Heart left ventricle (tissue), 16 donors: ENCODE results near the gene CX3CL1. TPM values are rescaled to one million over a fixed set of nuclear protein-coding genes. Genes with fewer than 3 reads are reported as not detected.

Source experiments
- ATAC-seq, 4 donors: fragments of 200-7000 bp; cut with Tn5 transposase; one replicate each; pipeline ENCODE4 v1.9.1; 2020 to 2022; ENCODE audit warnings: moderate library complexity in 4 of 4, mild to moderate bottlenecking in 3 of 4, moderate number of reproducible peaks in 1 of 4
- DNase-seq, 5 donors: peaks; one replicate each; pipeline ENCODE4 v3.0.0-alpha.2; 2020
- H3K27ac ChIP-seq, 12 donors: fragments of 200-600 bp; sonication (generic) in 4 of 12; one replicate each; pipeline versions ENCODE4 v1.5.0 to v1.8.0; 2016 to 2022; ENCODE audit warnings: mild to moderate bottlenecking in 2 of 12
- H3K27me3 ChIP-seq, 9 donors: fragments of 200-600 bp; sonication (generic) in 2 of 9; one replicate each; pipeline versions ENCODE4 v1.5.1 to v1.8.0; 2016 to 2022; ENCODE audit warnings: mild to moderate bottlenecking in 3 of 9
- H3K36me3 ChIP-seq, 9 donors: fragments of 200-600 bp; sonication (generic) in 2 of 9; one replicate each; pipeline versions ENCODE4 v1.5.0 to v1.8.0; 2018 to 2022; ENCODE audit warnings: mild to moderate bottlenecking in 2 of 9
- H3K4me1 ChIP-seq, 12 donors: fragments of 200-600 bp; sonication (generic) in 4 of 12; one replicate each; pipeline versions ENCODE4 v1.5.0 to v1.8.0; 2016 to 2022; ENCODE audit warnings: mild to moderate bottlenecking in 3 of 12
- H3K4me3 ChIP-seq, 12 donors: fragments of 200-600 bp; sonication (generic) in 4 of 12; one replicate each; pipeline versions ENCODE4 v1.5.0 to v1.8.0; 2017 to 2022; ENCODE audit warnings: mild to moderate bottlenecking in 9 of 12, moderate library complexity in 4 of 12
- H3K9me3 ChIP-seq, 12 donors: fragments of 200-600 bp; sonication (generic) in 4 of 12; one replicate each; pipeline versions ENCODE4 v1.5.0 to v1.8.0; 2016 to 2022; ENCODE audit warnings: mild to moderate bottlenecking in 1 of 12
- POLR2A ChIP-seq, 2 donors: fragments of 450-650 bp; IDR thresholded peaks; one replicate each; pipeline ENCODE4 v1.6.1; 2017; ENCODE audit warnings: antibody characterized with exemption in 2 of 2, mild to moderate bottlenecking in 2 of 2, moderate library complexity in 2 of 2
- WGBS, 4 donors: extraction: QIAGEN DNeasy Blood & Tissue Kit in 2 of 4; methylation state at CpG; one replicate each; pipeline versions ENCODE4 v1.1.5 to v1.1.7; 2013 to 2018; 5-methylcytosine and 5-hydroxymethylcytosine counted together
- intact Hi-C, 10 donors: fragments of 100-400 bp; cut with DNase I; formaldehyde crosslinking; loops; one replicate each; pipeline versions ENCODE4 v1.11.1 to v1.14.2; 2022
- polyA plus RNA-seq, 2 donors: library from polyadenylated mRNA; stranded (reverse); fragments of 200-250 nt; gene quantifications; one replicate each; pipeline ENCODE4 v1.2.3, GENCODE V29; 2013
- total RNA-seq, 9 donors: library from RNA; depleted of rRNA in 2 of 9; stranded (reverse); fragments of >200 nt in 2 of 9; fragmentation: NEBNext Ultra II Directional in 3 of 9; extraction: Animal tissue kit (Norgen Biotek cat#: 25700) in 3 of 9; gene quantifications; one replicate each; pipeline versions ENCODE4 v1.1.0 to v1.2.4, GENCODE V29; 2016 to 2023
- TF ChIP-seq, protein P1 (sequence below), 12 donors: fragments of 200-600 bp; sonication (generic) in 4 of 12; IDR thresholded peaks; one replicate each; pipeline versions ENCODE4 v1.5.0 to v1.8.0; 2018 to 2022; ENCODE audit warnings: antibody characterized with exemption in 12 of 12, mild to moderate bottlenecking in 5 of 12
- donor health status: ischemic (EF 13 %, LVEDD 7.1; RV severe dilation, severe dysfunction).
- donor health status: healthy with polysubstance abuse.
- donor health status: DM: no; HTN: yes; CAD: no.
- donor health status: DM: no; HTN: no; CAD: no.
- donor health status: ischemic (EF 25% LVEDD 6.9; RV normal size, moderate dysfunction).
- donor health status: ischemic (EF 25% LVEDD 5.7; RV mildly dilated, moderate dysfunction).
- donor health status: healthy.
- donor health status: DM: yes; HTN: yes; CAD: no.
- donor health status: ischemic (EF 35%, LVEDD 5.7; RV mildly dilated, moderate dysfunction).
- donor health status: nonischemic (EF 11% LVEDD 7.7; RV severe dilation, severe dysfunction).
- donor health status: DM: yes; HTN: yes; CAD: no.
- donor health status: PGD.
- donor health status: ischemic (EF 29% LVEDD 5.4; RV normal size, mild dysfunction).
- donor health status: nonischemic (EF 23%, LVEDD 6.1; RV moderate dilation, normal function).

CX3CL1 gene
- total and polyA plus RNA-seq, 11 donors: 8.3 to 59.5 (median 15.4) TPM

DNA sequence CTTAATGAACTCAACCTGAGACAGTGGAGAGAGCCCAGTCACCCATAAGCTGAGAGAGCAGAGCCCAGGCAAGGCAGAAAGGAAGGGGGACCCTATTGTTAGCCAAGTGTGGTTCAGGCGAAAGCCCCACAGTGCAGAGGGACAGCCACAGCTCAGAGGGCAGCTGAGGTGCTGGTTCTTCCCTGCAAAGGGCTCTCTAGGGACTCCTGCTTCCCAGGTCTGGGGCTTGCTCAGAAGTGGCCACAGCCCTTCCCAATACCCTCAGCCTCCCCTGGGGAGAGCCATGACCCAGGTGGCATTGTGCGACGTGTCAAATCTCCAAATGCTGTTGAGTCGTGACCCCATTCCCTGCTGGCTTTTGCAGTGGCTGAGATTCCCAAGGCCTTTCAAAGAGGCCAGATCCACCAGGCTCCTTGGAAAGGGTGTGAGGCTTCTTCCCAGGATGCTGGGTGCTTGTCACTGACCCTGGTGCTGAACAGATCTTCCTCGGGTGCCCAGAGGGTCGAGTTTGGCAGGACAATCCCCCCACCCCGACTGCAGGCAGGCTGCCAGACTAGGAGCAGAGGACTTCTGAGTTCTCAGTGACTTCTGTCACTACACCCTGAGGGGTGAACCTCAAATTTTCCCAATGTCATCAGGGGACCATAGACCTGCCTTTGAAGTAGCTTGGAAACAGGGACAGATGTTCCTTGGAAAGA lies 29.8 kb downstream of the CX3CL1 start:
- Histone ChIP-seq H3K27me3 (no peaks in the 10 kb centered on the region), H3K9me3 (no peaks in the 10 kb centered on the region), H3K4me3 (no peak overlapping the region), H3K36me3 (no peaks in the 10 kb centered on the region), H3K27ac (no peak overlapping the region), H3K4me1 (no peaks in the 10 kb centered on the region)
- ATAC-seq (no peak), DNase-seq (no peak)
- intact Hi-C loops: no loop called here
- TF ChIP-seq, protein P1, sequence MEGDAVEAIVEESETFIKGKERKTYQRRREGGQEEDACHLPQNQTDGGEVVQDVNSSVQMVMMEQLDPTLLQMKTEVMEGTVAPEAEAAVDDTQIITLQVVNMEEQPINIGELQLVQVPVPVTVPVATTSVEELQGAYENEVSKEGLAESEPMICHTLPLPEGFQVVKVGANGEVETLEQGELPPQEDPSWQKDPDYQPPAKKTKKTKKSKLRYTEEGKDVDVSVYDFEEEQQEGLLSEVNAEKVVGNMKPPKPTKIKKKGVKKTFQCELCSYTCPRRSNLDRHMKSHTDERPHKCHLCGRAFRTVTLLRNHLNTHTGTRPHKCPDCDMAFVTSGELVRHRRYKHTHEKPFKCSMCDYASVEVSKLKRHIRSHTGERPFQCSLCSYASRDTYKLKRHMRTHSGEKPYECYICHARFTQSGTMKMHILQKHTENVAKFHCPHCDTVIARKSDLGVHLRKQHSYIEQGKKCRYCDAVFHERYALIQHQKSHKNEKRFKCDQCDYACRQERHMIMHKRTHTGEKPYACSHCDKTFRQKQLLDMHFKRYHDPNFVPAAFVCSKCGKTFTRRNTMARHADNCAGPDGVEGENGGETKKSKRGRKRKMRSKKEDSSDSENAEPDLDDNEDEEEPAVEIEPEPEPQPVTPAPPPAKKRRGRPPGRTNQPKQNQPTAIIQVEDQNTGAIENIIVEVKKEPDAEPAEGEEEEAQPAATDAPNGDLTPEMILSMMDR (IDR thresholded peaks at IDR 0.05): no peak
- TF ChIP-seq POLR2A (IDR thresholded peaks at IDR 0.05): no peak
- 50 to 57% (median 56%) methylated on average over 6 to 7 of the region's 7 CpGs for WGBS, 4 donors

DNA sequence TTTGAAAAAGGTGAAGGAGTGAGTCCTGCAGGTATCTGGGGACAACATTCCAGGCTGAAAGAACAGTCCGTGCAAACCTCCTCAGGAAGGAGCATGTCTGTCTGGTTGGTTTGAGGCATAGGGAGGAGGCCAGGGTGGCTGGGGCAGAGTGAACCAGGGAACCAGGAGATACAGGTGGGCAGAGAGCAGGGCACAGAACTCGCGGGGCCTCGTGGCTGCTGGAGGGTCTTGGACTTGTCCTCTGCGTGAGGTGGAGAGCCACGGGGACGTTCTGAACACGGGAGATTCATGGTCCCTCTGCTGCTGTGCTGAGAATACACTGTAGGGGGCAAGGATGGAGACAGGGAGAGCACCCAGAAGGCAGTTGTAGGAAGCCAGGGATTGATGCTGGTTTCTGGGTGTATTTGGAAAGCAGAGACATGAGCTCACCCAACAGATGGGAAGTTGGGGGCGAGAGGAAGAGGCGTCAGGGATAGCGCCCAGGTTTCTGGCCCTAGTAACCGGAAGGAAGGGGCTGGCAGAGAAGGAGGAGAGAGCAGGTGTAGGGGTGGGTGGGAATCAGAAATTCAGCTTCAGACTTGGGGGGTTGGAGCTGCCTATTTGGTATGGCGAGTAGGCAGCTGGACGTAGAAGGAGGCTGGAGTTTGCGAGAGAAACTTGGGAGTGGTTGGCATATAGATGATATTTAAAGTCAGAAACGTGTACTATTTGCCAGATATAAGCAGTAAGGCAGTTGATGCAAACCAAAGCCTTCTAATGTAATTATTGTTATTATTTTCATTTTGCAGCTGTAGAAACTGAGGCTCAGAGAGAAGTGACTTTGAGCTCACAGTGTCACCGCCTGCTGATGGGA lies 31.9 kb downstream of the CX3CL1 start, which contains the start of gene CCL17:
Gene CCL17, plus strand, starts transcription at position 803 of the 853 bp plus-strand sequence. CDS start 9,166 bp downstream, outside the sequence.
- no peak within 1 kb of the TSS for H3K4me3 ChIP-seq
- no peak within 1 kb of the TSS for H3K27ac ChIP-seq
- no peaks in the 10 kb centered on the region for H3K27me3 ChIP-seq
- no peaks in the 10 kb centered on the region for H3K9me3 ChIP-seq
- peaks cover 0 to 12% (median 3%) of the 10 kb centered on the region in 12 donors for H3K4me1 ChIP-seq
- no peak for ATAC-seq
- no peak for DNase-seq
- 67 to 75% (median 71%) methylated on average over 17 of the region's 17 CpGs for WGBS, 4 donors
- intact Hi-C loops: no loop called here
- TF ChIP-seq, protein P1 (IDR thresholded peaks at IDR 0.05): no peak
- no peak for TF ChIP-seq POLR2A (IDR thresholded peaks at IDR 0.05)
- H3K36me3 ChIP-seq: no peaks in the 10 kb centered on the region

DNA sequence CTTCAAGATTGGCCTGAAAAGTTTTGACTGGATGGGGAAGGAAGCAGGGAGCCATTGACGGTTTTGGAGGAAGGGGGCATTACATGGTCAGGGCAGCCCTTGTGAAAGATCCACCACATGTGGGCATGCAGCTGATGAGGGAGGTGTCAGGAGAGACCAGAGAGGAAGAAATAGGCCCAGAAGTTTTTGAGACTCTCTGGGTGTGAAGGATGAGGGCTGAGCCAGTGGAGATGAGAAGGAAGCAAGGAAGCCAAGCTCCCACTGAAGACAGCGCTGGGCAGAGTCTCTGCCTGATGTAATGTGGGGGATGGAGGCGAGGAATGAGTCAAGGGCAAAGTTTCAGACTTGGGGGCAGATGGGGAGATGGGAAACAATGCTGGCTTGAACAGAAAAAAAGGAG lies 32.8 kb downstream of the CX3CL1 start:
- no peak for TF ChIP-seq POLR2A (IDR thresholded peaks at IDR 0.05)
- TF ChIP-seq, protein P1 (IDR thresholded peaks at IDR 0.05): no peak
- H3K4me3 ChIP-seq: no peak overlapping the region
- H3K9me3 ChIP-seq: no peaks in the 10 kb centered on the region
- H3K27me3 ChIP-seq: no peaks in the 10 kb centered on the region
- H3K27ac ChIP-seq: no peak overlapping the region
- intact Hi-C loops: no loop called here
- H3K4me1 ChIP-seq: peaks cover 0 to 20% (median 11%) of the 10 kb centered on the region in 12 donors
- ATAC-seq (no peak), DNase-seq (no peak)
- WGBS, 4 donors: 69 to 89% (median 85%) methylated on average over 3 of the region's 3 CpGs
- no peaks in the 10 kb centered on the region for H3K36me3 ChIP-seq

DNA sequence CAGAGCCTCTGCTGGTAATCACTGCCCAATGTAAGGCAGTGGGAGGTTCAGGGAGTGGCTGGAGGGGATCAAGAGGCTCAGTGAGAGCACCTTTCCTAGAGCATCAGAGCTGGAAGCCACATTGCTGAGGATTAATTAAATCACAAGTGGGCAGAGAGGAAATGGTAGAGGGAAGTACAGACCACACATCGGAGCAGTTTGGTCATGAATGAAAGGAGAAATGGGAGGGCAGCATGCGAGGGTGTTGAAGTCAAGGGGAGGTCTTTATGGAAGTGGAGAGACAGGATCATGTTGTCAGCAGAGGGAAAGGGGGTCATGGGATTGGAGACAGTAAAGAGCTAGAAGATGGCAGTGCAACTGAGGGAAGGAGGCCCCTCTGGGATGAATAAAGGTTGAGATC lies 34.6 kb downstream of the CX3CL1 start:
- H3K4me1 ChIP-seq: peaks cover 0 to 24% (median 13%) of the 10 kb centered on the region in 12 donors
- H3K36me3 ChIP-seq: no peaks in the 10 kb centered on the region
- no peak overlapping the region for H3K4me3 ChIP-seq
- intact Hi-C loops: no loop called here
- H3K27ac ChIP-seq: no peak overlapping the region
- TF ChIP-seq, protein P1 (IDR thresholded peaks at IDR 0.05): no peak
- no peak for TF ChIP-seq POLR2A (IDR thresholded peaks at IDR 0.05)
- DNase-seq (no peak), ATAC-seq (no peak)
- H3K9me3 ChIP-seq: no peaks in the 10 kb centered on the region
- no peaks in the 10 kb centered on the region for H3K27me3 ChIP-seq
- WGBS, 4 donors: 69 to 82% (median 77%) methylated on average over 2 of the region's 2 CpGs
